Natural killer cell treated with Interleukin-12 subunit alpha and Interleukin-12 subunit beta and Interleukin-15 and Interleukin-18, amount 100 ng/mL, for 72 hours (primary cell): ENCODE measurements around the gene CDK5RAP2. TPM values are rescaled to one million over a fixed set of nuclear protein-coding genes. Genes with fewer than 3 reads are reported as not detected.

Source experiments
- ATAC-seq, 2 donors: fragments of 150-1000 bp; cut with Tn5 transposase in 1 of 2; sonication (Bioruptor Pico), chemical (Tn5 transposase) in 1 of 2; 2 replicates each; pipeline ENCODE4 v1.10.0; 2021
- DNase-seq: peaks from one replicate; pipeline ENCODE4 v3.0.0; 2022; ENCODE audit warnings: low spot score
- H3K27ac Mint-ChIP-seq, 2 donors: 1 replicate in 1 of 2; 2 replicates in 1 of 2; pipeline ENCODE4 v1.8.0; 2022; ENCODE audit warnings: mixed read lengths in 2 of 2, mild to moderate bottlenecking in 1 of 2, moderate library complexity in 1 of 2
- H3K27me3 Mint-ChIP-seq, 2 donors: 1 replicate in 1 of 2; 2 replicates in 1 of 2; pipeline ENCODE4 v1.8.0; 2022; ENCODE audit warnings: mixed read lengths in 2 of 2
- H3K36me3 Mint-ChIP-seq: one replicate; pipeline ENCODE4 v1.8.0; 2022; ENCODE audit warnings: mixed read lengths
- H3K4me1 Mint-ChIP-seq, 2 donors: 1 replicate in 1 of 2; 2 replicates in 1 of 2; pipeline ENCODE4 v1.8.0; 2022; ENCODE audit warnings: low read depth in 2 of 2, mixed read lengths in 2 of 2, mild to moderate bottlenecking in 1 of 2
- H3K4me3 Mint-ChIP-seq: one replicate; pipeline ENCODE4 v1.8.0; 2022; ENCODE audit warnings: mixed read lengths
- H3K9me3 Mint-ChIP-seq: 2 replicates; pipeline ENCODE4 v1.8.0; 2022; ENCODE audit warnings: mixed read lengths
- total RNA-seq, 2 donors: library from RNA; stranded (reverse); gene quantifications; one replicate each; pipeline ENCODE4 v1.2.3, GENCODE V29; 2022

CDK5RAP2 gene
- total RNA-seq, 2 donors from 2014 or later: 73.4 to 124 TPM

DNA sequence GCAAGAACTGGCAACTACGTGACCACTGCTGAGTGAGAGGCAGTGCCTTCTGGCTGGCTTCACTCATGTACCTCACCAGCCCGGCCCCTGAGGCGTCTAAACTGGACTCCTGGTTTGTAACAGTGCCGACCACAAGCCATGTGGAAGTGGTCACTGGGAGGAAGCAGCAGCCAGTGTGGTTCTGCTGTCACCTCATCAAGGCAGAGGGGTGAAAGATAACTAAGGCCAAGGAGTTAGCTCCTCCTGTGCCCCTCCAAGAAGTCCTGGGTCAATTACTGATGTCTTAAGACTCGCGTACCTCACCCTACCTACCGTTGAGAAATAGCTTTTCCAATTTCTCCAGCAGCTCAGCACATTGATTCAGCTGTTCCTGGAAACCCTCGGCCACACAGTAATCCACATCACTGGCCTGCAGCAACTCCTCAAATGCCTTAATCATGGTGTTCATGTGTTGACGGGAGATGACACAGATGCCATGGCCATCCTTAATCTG lies 142.9 kb downstream of the CDK5RAP2 start:
- H3K9me3 Mint-ChIP-seq: no peaks in the 10 kb centered on the region
- peak overlapping the region; percentile 71 for H3K4me3 Mint-ChIP-seq
- H3K4me1 Mint-ChIP-seq: peaks cover 48 to 50% of the 10 kb centered on the region in 2 donors
- DNase-seq (peak; percentile 79), ATAC-seq (peak; percentile 90 to 91)
- H3K27ac Mint-ChIP-seq: peak overlapping the region; percentile 57 to 85
- H3K27me3 Mint-ChIP-seq: no peaks in the 10 kb centered on the region
- H3K36me3 Mint-ChIP-seq: peaks cover 24% of the 10 kb centered on the region

DNA sequence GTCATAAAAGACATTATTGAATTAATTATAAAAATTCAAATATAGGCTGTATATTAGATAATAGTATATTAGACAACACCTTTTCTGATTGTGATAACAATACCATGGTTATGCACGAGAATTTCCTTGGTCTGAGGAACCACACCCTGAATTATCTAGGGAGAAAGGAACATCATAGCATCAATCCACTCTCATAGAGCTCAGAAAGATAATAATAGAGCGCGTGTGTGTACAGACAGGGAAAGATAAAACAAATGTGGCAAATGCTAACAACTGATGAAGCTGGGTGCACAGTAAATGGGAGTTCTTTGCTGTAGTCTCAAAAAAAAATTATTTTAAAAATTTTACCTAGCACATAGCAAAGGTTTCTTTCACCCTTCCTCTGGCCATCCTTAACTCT lies 143.5 kb downstream of the CDK5RAP2 start:
- H3K9me3 Mint-ChIP-seq: no peaks in the 10 kb centered on the region
- ATAC-seq: no peak
- no peak overlapping the region for H3K4me3 Mint-ChIP-seq
- peaks cover 52 to 54% of the 10 kb centered on the region in 2 donors for H3K4me1 Mint-ChIP-seq
- no peak for DNase-seq
- peak overlapping the region; percentile 57 to 85 for H3K27ac Mint-ChIP-seq
- no peaks in the 10 kb centered on the region for H3K27me3 Mint-ChIP-seq
- peaks cover 22% of the 10 kb centered on the region for H3K36me3 Mint-ChIP-seq

DNA sequence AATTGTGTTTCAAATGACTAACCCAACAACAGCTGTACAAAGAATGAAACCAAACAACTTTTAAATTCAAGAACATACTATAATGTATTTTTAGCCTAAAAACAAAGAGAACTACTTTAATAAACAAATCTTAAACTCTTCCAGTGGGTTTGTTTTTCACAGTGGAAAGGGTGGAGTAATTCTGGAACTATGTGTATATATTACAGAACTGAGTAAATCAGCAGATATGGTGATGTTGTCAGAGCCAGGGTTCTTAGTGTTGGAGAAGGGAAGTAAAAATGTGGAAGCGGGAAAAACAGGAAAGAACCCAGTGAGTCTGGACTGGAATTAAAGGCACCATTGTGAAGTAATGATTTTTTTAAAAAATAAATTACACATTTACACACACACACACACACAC lies 144.9 kb downstream of the CDK5RAP2 start:
- no peaks in the 10 kb centered on the region for H3K9me3 Mint-ChIP-seq
- no peaks in the 10 kb centered on the region for H3K27me3 Mint-ChIP-seq
- H3K4me1 Mint-ChIP-seq: peaks cover 51% of the 10 kb centered on the region in 2 donors
- H3K27ac Mint-ChIP-seq: peak overlapping the region in 1 of 2 donors; percentile 53
- H3K36me3 Mint-ChIP-seq: peaks cover 16% of the 10 kb centered on the region
- ATAC-seq: no peak
- no peak for DNase-seq
- H3K4me3 Mint-ChIP-seq: no peak overlapping the region

DNA sequence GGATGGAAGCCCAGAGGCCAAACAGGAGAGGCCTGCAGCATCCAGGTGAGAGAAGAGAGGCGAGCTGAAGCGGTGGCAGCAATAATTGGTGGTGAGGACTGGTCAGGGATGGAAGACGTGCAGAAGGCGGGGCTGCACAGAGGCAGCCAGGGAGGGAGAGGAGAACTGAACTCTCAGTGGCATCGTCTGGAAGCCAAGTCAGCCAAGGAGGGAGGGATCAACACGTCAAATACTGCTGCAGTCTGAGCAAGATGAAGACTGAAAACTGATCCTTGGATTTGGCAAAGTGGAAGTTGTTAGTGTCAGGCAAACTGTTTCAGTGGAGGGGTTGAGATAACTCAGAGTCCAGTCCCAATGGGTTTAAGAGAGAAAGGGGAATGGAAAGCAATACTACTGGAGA lies 145.4 kb downstream of the CDK5RAP2 start:
- Mint-ChIP-seq H3K4me3 (no peak overlapping the region), H3K27ac (peak overlapping the region in 1 of 2 donors; percentile 53), H3K27me3 (no peaks in the 10 kb centered on the region), H3K36me3 (peaks cover 14% of the 10 kb centered on the region), H3K4me1 (peaks cover 45 to 50% of the 10 kb centered on the region in 2 donors), H3K9me3 (no peaks in the 10 kb centered on the region)
- ATAC-seq (no peak), DNase-seq (no peak)

DNA sequence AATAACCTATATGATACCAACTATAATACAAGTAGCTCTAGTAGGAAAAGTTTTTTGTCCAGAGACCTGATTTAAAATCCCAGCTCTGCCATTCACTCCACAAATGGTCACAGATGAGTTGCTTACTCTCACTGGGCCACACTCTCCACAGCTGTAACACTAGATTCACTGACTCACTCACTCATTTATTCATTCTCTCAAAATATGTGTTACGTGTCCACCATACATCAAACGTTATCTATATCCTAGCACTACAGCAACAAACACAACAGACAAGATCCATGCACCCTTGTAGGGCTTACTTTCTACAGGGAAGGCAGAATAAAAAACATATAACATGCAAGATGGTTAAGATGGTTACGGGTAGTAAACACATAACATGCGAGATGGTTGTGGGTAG lies 146.3 kb downstream of the CDK5RAP2 start:
- no peak for ATAC-seq
- Mint-ChIP-seq H3K9me3 (no peaks in the 10 kb centered on the region), H3K27me3 (no peaks in the 10 kb centered on the region), H3K27ac (peak overlapping the region in 1 of 2 donors; percentile 53), H3K4me3 (no peak overlapping the region), H3K36me3 (peaks cover 10% of the 10 kb centered on the region), H3K4me1 (peaks cover 37 to 44% of the 10 kb centered on the region in 2 donors)
- no peak for DNase-seq

DNA sequence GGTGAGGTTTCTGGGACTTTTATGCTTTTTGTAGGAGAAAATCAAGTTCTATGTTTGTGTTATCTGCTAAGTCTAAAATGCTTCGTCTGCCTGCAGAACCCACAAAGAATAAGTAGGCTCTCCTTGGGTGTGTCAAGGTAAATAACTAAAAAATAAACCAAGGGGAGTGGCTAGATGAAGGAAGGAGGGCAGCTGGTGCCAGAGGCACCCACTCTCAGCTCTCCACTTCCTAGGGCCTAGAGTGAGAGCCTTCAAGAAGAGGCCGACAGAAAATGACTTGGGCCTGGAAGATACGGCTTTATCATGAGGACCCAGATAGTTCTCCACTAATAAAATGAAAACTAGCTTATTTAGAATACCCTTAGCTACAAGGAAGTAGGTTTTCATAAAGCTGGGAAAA lies 147.4 kb downstream of the CDK5RAP2 start:
- no peak overlapping the region for H3K4me3 Mint-ChIP-seq

DNA sequence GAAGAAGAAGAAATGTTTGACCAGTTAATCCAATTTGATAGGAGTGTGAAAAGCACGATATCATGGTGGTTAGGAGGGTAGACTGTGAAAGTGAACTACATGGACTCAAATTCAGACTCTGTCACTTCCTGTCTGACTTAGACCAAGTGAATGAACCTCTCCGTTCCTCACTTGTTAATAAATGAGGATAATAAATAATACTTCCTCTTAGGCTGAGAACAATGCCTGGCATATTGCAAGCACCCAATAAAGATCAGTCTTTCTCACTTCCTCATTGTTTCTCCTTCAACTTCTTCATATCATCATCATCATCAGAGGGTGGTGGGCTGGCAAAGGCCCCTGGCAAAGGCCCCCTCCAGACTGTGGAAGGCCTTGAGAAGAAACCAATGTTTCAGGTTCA lies 148.7 kb downstream of the CDK5RAP2 start:
- Mint-ChIP-seq H3K9me3 (no peaks in the 10 kb centered on the region), H3K27me3 (no peaks in the 10 kb centered on the region), H3K4me3 (no peak overlapping the region), H3K4me1 (peaks cover 16 to 22% of the 10 kb centered on the region in 2 donors), H3K27ac (peak overlapping the region in 1 of 2 donors; percentile 20), H3K36me3 (peaks cover 5% of the 10 kb centered on the region)
- ATAC-seq: no peak
- no peak for DNase-seq

More for the DNA sequence above, 147.4 kb downstream of the CDK5RAP2 start:
- peaks cover 26 to 33% of the 10 kb centered on the region in 2 donors for H3K4me1 Mint-ChIP-seq
- H3K36me3 Mint-ChIP-seq: peaks cover 5% of the 10 kb centered on the region
- no peaks in the 10 kb centered on the region for H3K27me3 Mint-ChIP-seq
- ATAC-seq (no peak), DNase-seq (no peak)
- H3K9me3 Mint-ChIP-seq: no peaks in the 10 kb centered on the region
- H3K27ac Mint-ChIP-seq: no peak overlapping the region

DNA sequence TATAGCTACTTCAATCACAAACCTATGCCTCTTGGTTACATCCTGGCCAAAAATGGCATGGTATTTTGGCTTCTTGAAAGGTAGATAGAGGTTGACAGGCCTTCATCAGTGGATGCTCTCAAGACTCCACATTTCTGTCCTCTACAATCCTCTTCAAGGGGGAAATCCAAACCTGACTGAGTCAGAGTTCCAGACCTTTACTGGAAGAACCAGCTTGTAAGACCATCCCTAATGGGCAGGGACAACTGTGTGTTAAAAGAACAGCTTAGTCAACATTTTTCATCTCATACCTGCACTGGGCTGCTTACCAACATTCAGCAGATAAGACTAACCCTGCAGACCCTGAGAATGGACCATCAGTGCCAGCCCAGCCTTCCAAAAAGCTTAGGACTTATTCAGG lies 155.7 kb downstream of the CDK5RAP2 start:
- H3K27me3 Mint-ChIP-seq: no peaks in the 10 kb centered on the region
- no peak for DNase-seq
- no peak for ATAC-seq
- peaks cover 0 to 11% of the 10 kb centered on the region in 2 donors for H3K4me1 Mint-ChIP-seq
- peak overlapping the region in 1 of 2 donors; percentile 53 for H3K27ac Mint-ChIP-seq
- H3K9me3 Mint-ChIP-seq: no peaks in the 10 kb centered on the region
- peaks cover 12% of the 10 kb centered on the region for H3K36me3 Mint-ChIP-seq
- no peak overlapping the region for H3K4me3 Mint-ChIP-seq

DNA sequence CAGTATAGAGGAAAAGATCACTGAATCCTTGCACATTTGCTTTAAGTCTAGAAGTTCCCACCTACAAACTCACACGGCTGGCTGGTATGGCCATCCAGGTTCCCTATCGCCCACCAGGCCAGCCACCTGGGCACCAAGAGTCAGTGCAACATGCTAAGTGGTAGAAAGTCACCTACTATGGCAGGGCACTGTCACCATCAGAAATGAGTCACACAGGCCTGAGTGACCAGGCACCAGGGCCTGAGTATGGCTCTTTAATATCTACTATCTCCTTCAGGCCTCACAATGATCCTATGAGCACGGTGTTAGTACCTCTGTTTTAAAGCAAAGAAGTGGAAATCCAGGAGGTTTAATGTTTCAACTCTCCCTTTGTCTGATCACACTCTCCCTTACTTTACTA lies 156.2 kb downstream of the CDK5RAP2 start:
- Mint-ChIP-seq H3K36me3 (peaks cover 12% of the 10 kb centered on the region), H3K27ac (peak overlapping the region in 1 of 2 donors; percentile 53), H3K9me3 (no peaks in the 10 kb centered on the region), H3K27me3 (no peaks in the 10 kb centered on the region), H3K4me1 (peaks cover 0 to 11% of the 10 kb centered on the region in 2 donors), H3K4me3 (no peak overlapping the region)
- no peak for ATAC-seq
- DNase-seq: no peak

DNA sequence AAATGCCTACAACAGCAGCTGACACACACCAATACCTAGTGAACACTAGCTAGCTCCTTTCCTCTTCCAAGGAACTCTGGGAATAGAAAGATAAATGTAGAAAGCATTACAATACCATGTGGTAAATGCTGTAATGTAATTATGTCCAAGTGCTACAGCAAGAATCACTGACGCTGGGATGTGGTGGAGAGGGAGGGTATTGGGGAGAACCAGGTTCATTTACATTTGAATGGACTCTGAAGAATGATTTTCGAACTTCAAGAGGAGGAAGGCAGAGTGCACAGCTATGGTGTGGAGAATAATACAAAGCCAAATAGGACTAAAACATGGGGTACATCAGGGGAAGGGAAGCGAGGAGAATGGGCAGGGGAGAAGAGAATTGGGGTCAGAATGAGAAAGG lies 158.0 kb downstream of the CDK5RAP2 start:
- peaks cover 17% of the 10 kb centered on the region for H3K36me3 Mint-ChIP-seq
- H3K4me1 Mint-ChIP-seq: peaks cover 0 to 15% of the 10 kb centered on the region in 2 donors
- no peak overlapping the region for H3K4me3 Mint-ChIP-seq
- ATAC-seq (no peak), DNase-seq (no peak)
- H3K9me3 Mint-ChIP-seq: no peaks in the 10 kb centered on the region
- no peaks in the 10 kb centered on the region for H3K27me3 Mint-ChIP-seq
- H3K27ac Mint-ChIP-seq: no peak overlapping the region

DNA sequence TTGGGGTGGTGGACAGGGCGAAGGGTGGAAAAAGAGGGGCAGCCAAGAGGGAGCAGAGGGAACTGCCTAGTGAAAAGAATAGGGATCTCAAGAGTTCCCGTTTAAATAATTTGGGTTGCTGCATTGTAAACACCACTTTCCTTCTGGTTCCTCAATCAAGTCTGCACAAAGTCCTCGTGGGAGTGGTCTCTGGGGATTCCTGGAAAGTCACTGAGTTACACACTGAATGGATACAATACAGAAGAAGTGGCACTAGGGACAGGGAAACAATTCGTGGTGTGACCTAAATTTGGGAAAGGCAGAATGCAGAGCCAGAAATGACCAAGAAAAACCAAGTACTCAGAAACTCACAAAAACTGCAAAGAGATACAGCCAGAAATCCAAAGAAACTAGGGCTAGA lies 161.7 kb downstream of the CDK5RAP2 start:
- Mint-ChIP-seq H3K4me1 (peaks cover 0 to 4% of the 10 kb centered on the region in 2 donors), H3K4me3 (no peak overlapping the region), H3K27me3 (no peaks in the 10 kb centered on the region), H3K27ac (no peak overlapping the region), H3K36me3 (peaks cover 23% of the 10 kb centered on the region), H3K9me3 (no peaks in the 10 kb centered on the region)
- no peak for ATAC-seq
- DNase-seq: no peak

DNA sequence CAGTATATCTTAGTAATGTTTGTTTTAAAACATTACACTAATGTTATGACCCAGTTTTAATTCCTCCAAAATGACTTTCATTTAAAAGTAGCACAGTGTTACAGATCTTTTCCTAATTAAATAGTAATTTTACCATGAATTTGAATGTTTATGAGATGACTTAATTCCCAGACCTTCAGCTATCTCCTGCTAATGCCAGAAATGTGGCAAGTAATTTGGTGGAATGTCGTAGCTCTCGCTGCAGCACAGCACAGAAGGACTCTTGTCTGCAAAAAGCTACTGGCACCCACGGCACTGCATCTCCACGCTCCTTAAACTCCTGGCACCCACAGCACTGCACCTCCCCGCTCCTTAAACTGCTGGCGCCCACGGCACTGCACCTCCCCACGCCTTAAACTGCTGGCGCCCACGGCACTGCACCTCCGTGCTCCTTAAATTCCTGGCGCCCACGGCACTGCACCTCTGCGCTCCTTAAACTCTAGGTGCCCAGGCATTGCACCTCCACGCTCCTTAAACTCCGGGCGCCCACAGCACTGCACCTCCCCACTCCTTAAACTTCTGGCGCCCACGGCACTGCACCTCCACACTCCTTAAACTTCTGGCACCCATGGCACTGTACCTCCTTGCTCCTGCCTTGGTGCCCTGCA lies 163.1 kb downstream of the CDK5RAP2 start:
- Mint-ChIP-seq H3K27ac (no peak overlapping the region), H3K9me3 (no peaks in the 10 kb centered on the region), H3K4me1 (peaks cover 0 to 4% of the 10 kb centered on the region in 2 donors), H3K36me3 (peaks cover 17% of the 10 kb centered on the region), H3K4me3 (no peak overlapping the region), H3K27me3 (no peaks in the 10 kb centered on the region)
- DNase-seq: no peak
- ATAC-seq: no peak

DNA sequence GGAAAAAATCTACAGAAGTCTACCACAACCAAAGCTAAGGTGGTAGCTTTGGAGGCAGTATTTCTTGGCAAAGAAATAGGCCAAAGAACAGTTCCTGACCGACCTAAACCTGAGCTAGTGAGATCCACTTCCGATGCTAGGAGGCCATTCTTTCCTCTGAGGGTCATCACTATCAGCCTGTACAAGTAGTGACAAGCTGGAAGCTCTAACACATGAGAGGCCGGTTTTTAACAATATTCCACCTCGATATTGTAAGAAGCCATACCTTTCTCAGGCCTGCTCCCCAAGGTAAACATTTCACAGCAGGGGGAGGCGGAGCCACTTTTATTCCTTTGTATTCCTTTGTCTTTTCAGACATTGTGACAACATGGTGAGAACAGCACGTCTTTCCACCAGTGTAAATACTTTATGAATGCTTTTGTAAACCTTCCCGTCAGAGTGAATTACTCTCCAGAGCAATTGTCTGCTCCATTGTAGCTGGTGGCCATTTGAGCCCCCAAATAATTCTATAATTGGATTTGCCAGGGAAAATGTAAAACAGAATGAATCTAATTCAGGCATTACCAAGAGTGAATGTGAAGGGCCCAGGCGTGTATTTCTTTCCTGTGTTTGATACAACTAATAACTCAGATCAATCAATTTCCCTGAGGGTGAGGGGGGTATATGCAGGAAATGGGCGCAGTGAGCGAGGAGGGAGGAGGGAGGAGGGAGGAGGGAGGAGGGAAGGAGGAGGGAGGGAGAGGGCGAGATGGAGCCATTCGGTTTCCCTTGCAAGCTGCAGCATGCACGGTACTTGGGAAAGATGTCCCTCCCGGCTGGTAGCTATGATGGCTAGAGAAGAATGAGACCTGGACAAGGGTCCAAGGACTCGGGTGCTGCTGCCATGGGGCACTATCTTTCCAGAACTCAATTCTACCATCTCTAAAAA lies 166.6 kb downstream of the CDK5RAP2 start:
- Mint-ChIP-seq H3K36me3 (peaks cover 28% of the 10 kb centered on the region), H3K4me1 (peaks cover 0 to 4% of the 10 kb centered on the region in 2 donors), H3K27ac (no peak overlapping the region), H3K27me3 (no peaks in the 10 kb centered on the region), H3K4me3 (no peak overlapping the region), H3K9me3 (no peaks in the 10 kb centered on the region)
- DNase-seq (no peak), ATAC-seq (no peak)

DNA sequence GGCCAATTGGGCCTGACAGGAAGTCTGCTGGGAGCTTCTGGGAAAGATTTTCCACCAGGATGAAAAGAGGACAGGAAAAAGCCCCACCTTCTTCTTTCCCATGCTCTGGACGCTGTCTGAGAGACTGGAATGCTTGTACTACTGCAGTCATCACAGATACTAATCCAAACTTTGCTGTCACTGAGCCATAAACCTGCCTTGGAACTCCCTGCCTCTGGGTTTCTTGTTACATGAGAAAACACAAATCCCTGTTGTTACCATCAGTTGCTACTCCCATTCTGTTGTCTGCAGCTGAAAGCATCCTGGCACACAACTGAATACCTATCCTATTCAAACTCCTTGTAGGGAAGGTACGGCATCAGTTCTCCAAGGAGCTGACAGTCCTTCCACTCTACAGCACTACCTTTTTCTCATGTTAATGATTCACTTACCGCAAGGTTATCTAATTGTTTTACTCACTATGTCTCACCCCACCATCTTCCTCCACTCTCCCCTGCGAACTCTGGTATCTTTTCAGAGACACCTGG lies 167.5 kb downstream of the CDK5RAP2 start:
- Mint-ChIP-seq H3K36me3 (peaks cover 23% of the 10 kb centered on the region), H3K27me3 (no peaks in the 10 kb centered on the region), H3K4me3 (no peak overlapping the region), H3K9me3 (no peaks in the 10 kb centered on the region), H3K27ac (peak overlapping the region in 1 of 2 donors; percentile 13), H3K4me1 (peaks cover 0 to 4% of the 10 kb centered on the region in 2 donors)
- DNase-seq (no peak), ATAC-seq (no peak)
